NCI-H1105 (cell line): ENCODE measurements around the gene GNL3.
"Not testable (repeated sequence)": the region's sequence is repeated elsewhere in the genome, so short reads cannot be mapped to it uniquely, and the experiment has no call there.

Source experiments
- DNase-seq: peaks from one replicate; lab custom pipeline; 2025; lab: John Stamatoyannopoulos, UW

GNL3 gene, protein sequence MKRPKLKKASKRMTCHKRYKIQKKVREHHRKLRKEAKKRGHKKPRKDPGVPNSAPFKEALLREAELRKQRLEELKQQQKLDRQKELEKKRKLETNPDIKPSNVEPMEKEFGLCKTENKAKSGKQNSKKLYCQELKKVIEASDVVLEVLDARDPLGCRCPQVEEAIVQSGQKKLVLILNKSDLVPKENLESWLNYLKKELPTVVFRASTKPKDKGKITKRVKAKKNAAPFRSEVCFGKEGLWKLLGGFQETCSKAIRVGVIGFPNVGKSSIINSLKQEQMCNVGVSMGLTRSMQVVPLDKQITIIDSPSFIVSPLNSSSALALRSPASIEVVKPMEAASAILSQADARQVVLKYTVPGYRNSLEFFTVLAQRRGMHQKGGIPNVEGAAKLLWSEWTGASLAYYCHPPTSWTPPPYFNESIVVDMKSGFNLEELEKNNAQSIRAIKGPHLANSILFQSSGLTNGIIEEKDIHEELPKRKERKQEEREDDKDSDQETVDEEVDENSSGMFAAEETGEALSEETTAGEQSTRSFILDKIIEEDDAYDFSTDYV

DNA sequence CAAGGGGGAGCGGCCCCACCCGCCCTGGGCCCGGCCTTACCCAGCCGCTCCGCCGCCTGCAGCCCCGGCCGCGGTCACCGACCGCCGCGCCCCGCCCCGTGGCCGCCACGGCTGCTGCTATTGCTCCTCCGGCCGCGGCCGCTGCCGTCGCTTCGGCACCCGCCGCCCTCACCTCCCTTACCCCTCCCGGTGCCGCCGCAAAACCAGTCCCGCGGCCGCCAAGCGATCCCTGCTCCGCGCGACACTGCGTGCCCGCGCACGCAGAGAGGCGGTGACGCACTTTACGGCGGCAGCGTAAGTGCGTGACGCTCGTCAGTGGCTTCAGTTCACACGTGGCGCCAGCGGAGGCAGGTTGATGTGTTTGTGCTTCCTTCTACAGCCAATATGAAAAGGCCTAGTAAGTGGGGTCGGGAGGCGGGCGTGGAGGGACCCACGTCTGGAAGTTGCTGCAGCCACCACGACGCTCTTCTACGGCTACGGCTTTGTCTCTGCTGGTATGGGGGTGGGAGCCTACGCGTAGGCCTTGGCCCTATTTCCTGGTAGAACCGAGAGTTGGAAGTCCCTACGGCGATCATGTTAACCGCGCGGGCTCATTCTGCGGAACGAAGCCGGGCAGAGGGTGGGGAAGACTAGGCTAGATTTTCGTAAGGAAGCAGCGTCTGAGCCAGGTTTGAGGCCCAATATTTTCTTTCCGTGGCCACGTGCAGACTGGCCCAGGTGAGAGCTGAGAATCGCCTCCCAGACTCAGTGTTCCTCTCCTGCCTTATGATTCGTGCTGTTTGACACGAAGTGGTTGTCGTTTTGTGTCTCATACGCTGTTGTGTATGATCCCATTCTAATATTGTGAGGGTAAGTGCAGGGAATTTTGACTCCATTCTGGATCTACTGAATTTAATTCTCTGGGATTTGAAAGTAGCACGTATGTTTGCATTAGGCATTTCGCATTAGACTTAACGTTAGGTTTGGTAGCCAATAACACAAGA, at the start of gene GNL3, which contains the start of gene PBRM1:
GNL3 (plus strand) TSS at position 324 of the 983 bp plus-strand sequence; CDS start at position 385, 61 bp downstream.
PBRM1 (minus strand) TSS at position 205 of the 983 bp plus-strand sequence.
- DNase-seq = peak; percentile 78

GRCh38 chr3:52636673-52637072, 49.2 kb upstream of the GNL3 start:
- peak; percentile 7 for DNase-seq

- DNase-seq = no peak
These were observed 40.3 kb upstream of the GNL3 start for GRCh38 chr3:52645549-52645948.

- DNase-seq = no peak
These were observed 36.2 kb upstream of the GNL3 start for GRCh38 chr3:52649461-52650210.

GRCh38 chr3:52650439-52650838, 35.4 kb upstream of the GNL3 start:
- DNase-seq = no peak

GRCh38 chr3:52651592-52651991, 34.2 kb upstream of the GNL3 start:
- no peak for DNase-seq

- DNase-seq = no peak
These were observed 29.9 kb upstream of the GNL3 start for GRCh38 chr3:52655895-52656294.

DNA sequence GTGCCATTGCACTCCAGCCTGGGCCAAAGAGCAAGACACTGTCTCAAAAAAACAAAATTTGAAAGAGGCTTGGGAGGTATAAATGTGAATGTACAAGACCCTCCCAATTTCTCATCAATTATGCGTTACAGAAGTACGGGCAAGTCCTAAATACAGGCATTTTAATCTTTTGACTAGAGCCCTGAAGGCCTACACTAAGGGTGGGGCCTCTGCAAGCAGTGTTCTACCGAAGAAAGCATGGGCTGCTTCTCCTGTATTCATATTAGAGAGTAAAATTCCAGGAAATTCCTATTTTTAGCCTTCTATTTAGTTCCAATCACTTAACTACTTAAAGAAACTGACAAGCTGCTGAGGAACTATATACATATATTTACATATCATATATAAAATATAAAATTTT, 25.8 kb upstream of the GNL3 start:
- DNase-seq = no peak

DNA sequence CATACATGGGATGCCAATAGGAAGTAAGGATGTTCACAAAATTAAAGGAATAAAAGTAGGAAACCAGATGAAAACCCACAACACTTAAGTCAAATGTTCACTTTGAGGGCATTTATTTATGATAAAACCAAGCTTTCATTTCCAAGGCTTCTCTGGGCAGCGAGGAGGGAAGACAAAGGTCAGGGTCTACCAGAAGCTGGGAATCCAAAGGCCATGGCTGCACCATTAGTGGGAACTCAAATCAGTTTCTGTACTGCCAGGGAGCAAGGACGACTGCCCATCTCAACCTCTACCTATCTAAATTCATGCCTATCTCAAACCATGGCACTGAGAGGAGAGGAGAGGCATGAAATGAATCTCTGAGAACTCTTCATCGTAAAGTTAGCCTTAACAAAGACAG, 22.7 kb upstream of the GNL3 start:
- no peak for DNase-seq

DNA sequence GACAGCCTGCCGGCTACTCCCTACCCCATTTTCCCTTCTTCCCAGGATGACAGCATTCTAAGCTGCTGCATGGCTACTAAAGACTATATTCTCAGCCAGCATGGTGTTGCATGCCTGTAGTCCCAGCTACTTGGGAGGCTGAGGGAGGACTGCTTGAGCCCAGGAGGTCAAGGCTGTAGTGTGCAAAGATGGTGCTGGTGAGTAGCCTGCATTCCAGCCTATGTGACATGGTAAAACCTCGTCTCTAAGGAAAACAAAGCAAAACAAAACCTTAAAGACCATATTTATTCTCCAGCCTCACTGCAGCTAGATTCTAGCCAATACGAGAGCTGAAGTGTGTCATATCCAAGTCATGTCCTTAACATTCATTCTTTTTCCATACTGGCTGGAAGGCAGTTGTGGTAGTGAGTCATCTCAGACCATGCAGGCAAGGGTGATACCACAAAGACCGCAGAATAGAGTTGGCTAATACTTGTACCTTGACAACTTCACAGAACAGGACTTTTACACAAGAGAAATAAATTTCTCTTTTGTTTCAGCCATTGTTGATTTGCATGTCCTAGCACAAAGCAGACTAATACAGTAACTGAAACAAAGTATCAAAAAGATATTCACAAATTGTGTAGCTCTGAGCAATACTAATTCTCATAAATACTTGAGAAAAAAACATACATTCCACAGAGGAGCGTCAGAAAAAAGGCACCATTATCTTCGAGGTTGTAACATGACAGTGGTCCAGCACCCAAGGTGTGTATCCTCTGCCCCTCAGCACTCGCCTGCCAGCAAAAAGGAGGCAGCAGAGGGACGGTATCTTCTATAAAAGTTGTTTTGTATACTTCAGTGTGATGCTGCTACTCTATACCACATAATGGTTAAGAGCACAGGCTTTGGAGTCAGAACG, 15.0 kb upstream of the GNL3 start:
- no peak for DNase-seq

GRCh38 chr3:52671676-52672075, 14.2 kb upstream of the GNL3 start:
- DNase-seq = no peak

- DNase-seq = not testable (repeated sequence)
These were observed 9.6 kb upstream of the GNL3 start for GRCh38 chr3:52676201-52676600.

DNA sequence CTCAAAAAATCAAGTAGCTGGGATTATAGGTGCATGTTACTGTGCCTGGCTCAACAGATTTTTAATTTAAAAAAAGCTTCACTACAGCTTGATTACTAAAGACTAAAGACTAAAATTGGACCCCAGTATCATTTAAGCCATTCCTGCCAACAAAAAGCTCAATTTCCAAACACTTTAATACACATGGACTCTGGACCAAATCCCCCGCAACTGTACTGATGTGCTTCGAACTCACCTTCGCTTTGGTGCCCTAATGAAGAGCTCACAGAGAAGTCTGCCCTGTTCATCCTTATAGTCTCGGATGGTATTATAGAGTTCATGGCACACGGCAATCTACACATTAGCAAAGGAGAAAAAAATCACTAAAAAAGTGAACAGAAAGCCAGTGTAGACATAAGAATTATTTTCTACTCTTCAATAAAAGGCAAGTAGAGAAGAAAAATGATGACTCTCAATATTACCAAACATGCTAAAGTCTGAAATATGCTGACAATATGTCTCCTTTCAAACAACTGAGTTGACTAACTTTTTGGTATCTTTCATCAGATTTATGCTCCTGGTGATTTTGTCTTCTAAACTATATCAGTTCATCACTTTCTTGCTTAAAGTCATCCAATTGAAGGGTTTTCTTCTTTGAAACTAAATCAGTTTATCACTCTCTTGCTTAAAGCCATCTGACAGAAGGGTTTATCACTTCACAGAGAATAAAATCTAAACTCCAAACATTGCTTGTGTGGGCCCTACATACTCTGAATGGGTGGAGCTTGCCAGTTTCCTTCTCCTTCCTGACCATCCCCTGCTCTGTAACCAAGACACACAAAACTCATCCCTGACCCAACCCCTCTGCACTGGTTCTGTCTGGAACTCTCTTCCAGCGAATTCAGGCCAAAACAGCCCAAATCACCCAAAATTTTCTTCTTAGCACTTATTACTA, 7.3 kb upstream of the GNL3 start:
- no peak for DNase-seq

DNA sequence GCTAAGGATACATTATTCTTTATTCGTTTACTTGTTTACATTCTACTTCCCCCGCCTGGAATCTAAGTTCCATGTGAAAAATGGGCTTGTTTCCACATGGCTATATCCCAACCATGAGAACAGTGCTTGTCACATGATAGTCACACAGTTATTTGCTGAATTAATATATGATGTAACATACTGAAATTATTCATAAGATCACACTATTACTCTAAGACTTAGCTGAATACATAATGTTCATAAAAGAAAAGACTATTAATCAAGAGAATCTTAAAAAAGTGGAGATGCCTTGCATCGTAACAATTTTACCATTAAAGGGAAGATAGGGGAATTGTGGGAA, 6.7 kb upstream of the GNL3 start:
- DNase-seq = no peak

DNA sequence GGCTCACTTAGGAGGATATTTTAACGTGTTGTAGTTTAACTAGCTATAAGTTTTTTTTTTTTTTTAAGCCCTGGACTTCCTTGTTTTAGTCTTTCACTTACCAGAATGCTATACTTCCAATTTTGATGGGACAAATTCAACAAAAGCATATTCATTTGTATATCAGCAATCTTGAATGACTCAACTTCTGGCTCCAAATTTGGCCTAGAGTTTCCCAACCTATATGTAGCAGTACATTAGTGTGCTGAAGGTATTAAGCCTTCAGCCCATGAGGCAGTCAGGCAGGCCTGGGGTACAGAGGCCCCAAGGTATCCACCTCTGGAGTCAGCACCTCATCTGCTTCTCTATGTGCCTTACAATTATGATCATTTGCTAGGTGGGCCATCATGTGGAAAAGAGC, 6.0 kb upstream of the GNL3 start:
- DNase-seq = no peak

DNA sequence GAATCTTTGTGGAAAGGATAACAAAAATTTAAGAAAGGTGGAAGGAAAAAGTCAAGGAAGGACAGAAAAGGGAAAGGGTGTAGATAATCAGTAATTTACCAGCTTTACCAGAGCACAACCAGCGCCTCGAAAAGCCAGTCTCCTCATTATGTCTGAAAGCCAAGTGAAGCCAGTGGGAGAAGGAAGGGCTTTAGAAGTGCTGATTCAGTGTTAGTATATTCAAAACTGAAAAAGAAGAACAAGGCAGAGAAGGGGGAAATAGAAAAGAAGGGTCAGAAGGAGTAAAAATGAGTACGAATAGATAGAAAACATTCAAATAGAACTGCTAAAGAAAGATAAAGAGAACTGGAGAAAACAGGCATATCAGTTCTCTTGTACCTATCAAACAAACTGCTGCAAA, 4.2 kb upstream of the GNL3 start:
- no peak for DNase-seq

- DNase-seq = no peak
These were observed 3.8 kb upstream of the GNL3 start for GRCh38 chr3:52682016-52682415.

GRCh38 chr3:52683611-52684010, 2.2 kb upstream of the GNL3 start:
- DNase-seq = no peak

DNA sequence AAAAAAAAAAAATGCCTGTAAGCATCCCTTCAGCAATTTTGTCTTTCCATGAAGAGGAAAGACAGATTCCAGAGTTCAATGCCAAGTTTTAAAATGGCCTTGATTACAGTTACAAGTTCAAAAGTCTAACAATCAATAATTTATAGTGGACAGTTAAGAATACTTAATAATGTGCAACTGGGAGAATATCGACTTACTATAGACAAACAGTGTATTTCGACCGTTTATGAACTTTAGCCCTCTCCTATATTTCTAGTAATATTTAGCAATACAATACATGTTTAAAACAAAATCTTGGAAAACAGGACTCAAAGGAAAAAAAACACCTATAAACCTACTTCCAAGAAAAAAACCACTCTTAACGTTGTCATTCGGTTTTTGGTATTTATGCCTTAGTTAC, 1.6 kb upstream of the GNL3 start:
- no peak for DNase-seq

GRCh38 chr3:52685285-52685708, 535 bp upstream of the GNL3 start:
- DNase-seq = peak; percentile 61
